Activated T-cell treated with anti-CD3 and anti-CD28 coated beads, Interleukin-2, amount 50 U/mL, for 4 hours (primary cell): ENCODE measurements around the gene NMU. TPM values are rescaled to one million over a fixed set of nuclear protein-coding genes. Genes with fewer than 3 reads are reported as not detected.
"Not testable (repeated sequence)": the region's sequence is repeated elsewhere in the genome, so short reads cannot be mapped to it uniquely, and the experiment has no call there.

Experiments
- ATAC-seq, 2 donors: fragments of 200-7000 bp; cut with Tn5 transposase; one replicate each; pipeline ENCODE4 v1.10.0; 2021
- DNase-seq: peaks from one replicate; pipeline ENCODE4 v3.0.0-alpha.2; 2020
- H3K27me3 Mint-ChIP-seq: one replicate; pipeline ENCODE4 v1.8.0; 2021; ENCODE audit warnings: low read depth, mixed read lengths
- H3K36me3 Mint-ChIP-seq: one replicate; pipeline ENCODE4 v1.8.0; 2022; ENCODE audit warnings: mixed read lengths; ENCODE audit not compliant: insufficient read depth
- H3K4me1 Mint-ChIP-seq: one replicate; pipeline ENCODE4 v1.8.0; 2021; ENCODE audit warnings: low read depth, mixed read lengths
- H3K4me3 Mint-ChIP-seq: one replicate; pipeline ENCODE4 v1.8.0; 2021; ENCODE audit warnings: mild to moderate bottlenecking, moderate library complexity, mixed read lengths
- H3K9me3 Mint-ChIP-seq: one replicate; pipeline ENCODE4 v1.8.0; 2021; ENCODE audit warnings: mixed read lengths
- total RNA-seq, 3 donors: library from RNA; stranded (reverse); gene quantifications; one replicate each; pipeline ENCODE4 v1.2.1, GENCODE V29; 2021

The NMU gene, protein sequence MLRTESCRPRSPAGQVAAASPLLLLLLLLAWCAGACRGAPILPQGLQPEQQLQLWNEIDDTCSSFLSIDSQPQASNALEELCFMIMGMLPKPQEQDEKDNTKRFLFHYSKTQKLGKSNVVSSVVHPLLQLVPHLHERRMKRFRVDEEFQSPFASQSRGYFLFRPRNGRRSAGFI
- total RNA-seq, result under 1 TPM; 0.50 to 0.92 (median 0.58) TPM

DNA sequence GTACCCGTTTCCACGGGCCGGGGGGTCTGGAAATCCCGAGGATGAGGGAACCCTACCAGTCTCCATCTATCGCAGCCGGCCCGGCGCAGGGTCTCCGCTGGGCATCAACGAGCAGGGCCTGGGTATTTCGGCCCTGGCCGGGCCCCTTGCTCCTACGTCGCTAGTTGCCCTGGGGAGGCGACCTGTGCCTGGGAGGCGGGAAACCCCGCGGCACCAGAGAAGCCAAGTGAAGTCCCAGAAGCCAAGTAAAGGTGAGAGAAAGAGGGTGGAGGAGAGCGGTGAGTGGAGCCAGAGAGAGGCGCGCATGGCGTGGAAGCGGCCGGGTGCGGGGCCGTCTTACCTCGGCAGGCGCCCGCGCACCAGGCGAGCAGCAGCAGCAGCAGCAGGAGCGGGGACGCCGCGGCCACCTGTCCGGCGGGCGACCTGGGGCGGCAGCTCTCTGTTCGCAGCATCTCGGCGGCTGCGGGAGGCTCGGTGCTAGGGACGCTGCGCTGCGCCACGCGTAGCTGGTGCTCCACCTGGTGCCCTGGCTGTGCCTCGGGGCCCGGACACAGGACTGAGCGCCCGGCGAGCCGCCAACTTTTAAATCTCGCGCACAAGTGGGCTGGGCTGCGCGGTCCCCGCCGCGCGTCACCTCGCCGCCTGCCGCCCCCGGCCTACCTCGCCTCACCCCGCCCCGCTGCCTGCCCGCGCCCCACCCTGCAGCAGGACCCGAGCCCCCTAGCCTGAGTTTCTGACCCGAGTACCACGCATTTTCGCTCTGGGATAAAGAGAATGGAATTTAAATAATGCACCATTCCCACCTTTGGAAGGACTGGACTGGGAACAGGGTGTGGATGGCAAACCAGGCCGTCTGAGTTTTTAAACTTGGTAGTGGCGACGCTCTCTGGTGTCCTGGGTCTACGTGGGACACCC, at the start of gene NMU:
NMU (minus strand) TSS at position 558 of the 915 bp plus-strand sequence; CDS start at position 452, 106 bp downstream.
- DNase-seq (no peak), ATAC-seq (peak; percentile 78 to 80)
- Mint-ChIP-seq H3K36me3 (no peaks in the 10 kb centered on the region), H3K27me3 (peaks cover 44% of the 10 kb centered on the region), H3K4me3 (peak within 1 kb of the TSS; percentile 60), H3K4me1 (peaks cover 12% of the 10 kb centered on the region), H3K9me3 (no peaks in the 10 kb centered on the region)

DNA sequence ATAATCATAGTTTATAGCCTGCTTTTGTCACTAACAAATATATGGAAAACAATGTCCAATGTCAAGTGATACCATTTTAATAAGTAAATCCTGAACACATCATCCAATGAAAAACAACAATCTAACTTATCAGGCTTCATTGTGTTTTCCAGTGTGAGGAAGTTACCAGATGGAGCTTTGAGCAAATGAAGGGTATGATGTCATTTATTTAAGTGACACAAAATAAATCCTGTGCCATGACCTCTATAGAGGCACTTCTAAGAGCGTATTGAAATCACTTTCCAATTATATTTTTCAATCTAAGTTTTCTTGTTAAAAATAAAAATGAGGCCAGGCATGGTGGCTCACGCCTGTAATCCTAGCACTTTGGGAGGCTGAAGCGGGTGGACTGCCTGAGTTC, 48.2 kb upstream of the NMU start:
- Mint-ChIP-seq H3K4me3 (no peak overlapping the region), H3K36me3 (no peaks in the 10 kb centered on the region), H3K4me1 (no peaks in the 10 kb centered on the region), H3K9me3 (no peaks in the 10 kb centered on the region), H3K27me3 (peaks cover under 1% of the 10 kb centered on the region)
- ATAC-seq (no peak), DNase-seq (no peak)

DNA sequence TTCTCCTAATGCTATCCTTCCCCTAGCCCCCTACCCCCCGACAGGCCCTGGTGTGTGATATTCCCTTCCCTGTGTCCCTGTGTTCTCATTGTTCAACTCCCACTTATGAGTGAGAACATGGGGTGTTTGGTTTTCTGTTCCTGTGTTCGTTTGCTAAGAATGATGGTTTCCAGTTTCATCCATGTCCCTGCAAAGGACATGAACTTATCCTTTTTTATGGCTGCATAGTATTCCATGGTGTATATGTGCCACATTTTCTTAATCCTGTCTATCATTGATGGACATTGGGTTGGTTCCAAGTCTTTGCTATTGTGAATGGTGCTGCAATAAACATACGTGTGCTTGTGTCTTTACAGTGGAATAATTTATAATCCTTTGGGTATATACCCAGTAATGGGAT, 46.7 kb upstream of the NMU start:
- not testable (repeated sequence) for ATAC-seq, DNase-seq, H3K27me3 Mint-ChIP-seq, H3K9me3 Mint-ChIP-seq, H3K36me3 Mint-ChIP-seq, H3K4me1 Mint-ChIP-seq, H3K4me3 Mint-ChIP-seq

DNA sequence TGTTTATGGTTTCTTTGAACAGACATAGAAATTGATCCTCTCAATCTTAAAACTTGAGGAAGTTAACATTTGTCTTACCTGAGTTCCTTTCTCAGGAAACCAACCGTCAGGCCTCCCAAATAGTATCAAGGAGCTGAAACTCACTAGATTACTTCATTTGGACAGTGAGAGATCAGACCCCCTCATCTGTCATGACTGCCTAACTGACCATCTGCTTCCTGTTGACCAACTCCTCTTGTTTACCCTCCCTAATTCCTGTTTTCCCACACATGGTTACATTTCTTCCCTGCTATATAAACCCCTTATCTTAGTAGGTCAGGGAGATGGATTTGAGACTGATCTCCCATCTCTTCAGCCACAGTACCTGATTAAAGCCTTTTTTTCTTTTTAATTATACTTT, 46.2 kb upstream of the NMU start:
- no peak for ATAC-seq
- H3K9me3 Mint-ChIP-seq, result no peaks in the 10 kb centered on the region
- H3K27me3 Mint-ChIP-seq, result no peaks in the 10 kb centered on the region
- DNase-seq, result no peak
- H3K4me1 Mint-ChIP-seq, result no peaks in the 10 kb centered on the region
- no peaks in the 10 kb centered on the region for H3K36me3 Mint-ChIP-seq
- no peak overlapping the region for H3K4me3 Mint-ChIP-seq

DNA sequence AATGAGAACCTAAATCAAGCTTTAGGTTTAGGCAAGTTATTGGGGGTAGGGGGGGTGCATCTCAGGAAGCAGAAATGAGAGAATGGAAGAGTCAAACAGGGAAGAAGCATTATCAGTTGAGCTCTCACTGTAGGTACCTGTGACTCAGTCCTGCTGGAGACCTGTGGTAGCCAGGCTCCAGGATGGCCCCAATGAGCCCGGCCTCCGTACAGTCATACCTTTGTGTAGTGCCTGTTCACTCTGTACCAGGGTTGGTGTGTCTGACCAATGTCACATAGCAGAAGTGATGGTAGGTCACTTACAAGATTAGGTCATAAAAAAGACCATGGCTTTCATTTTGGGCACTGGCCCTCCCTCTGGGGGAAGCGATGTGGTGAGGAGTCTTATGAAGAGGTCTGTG, 45.3 kb upstream of the NMU start:
- Mint-ChIP-seq H3K36me3 (no peaks in the 10 kb centered on the region), H3K4me1 (no peaks in the 10 kb centered on the region), H3K9me3 (no peaks in the 10 kb centered on the region), H3K4me3 (no peak overlapping the region), H3K27me3 (no peaks in the 10 kb centered on the region)
- no peak for ATAC-seq
- no peak for DNase-seq

DNA sequence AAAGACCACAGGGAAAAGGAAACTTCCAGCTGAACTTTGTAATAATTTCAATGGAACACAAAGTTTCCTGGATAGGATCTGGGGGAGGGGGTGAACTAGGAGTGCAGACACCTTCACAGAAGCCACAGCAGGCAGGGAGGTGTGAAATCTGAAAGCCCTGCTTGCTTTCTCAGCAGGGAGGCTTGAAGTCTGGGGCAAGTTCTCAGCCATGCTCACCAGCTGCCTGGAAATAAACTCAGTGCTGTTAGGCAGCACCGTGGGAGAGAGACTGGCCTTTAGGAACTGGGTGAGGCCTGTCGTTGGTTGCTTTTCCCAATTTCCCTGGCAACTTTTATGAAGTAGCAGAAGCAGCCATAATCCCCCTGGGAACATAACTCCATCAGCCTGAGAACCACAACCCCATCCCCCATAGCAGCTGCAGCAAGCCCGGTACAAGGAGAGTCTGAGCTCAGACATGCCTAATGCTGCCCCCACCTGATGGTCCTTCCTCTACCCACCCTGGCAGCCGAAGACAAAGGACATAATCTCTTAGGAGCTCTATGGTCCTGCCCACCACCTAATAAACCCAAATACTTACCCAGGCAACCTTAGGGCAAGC, 39.2 kb upstream of the NMU start:
- Mint-ChIP-seq H3K9me3 (peaks cover 9% of the 10 kb centered on the region), H3K27me3 (peaks cover 7% of the 10 kb centered on the region), H3K36me3 (no peaks in the 10 kb centered on the region), H3K4me3 (no peak overlapping the region), H3K4me1 (no peaks in the 10 kb centered on the region)
- DNase-seq (no peak), ATAC-seq (no peak)

DNA sequence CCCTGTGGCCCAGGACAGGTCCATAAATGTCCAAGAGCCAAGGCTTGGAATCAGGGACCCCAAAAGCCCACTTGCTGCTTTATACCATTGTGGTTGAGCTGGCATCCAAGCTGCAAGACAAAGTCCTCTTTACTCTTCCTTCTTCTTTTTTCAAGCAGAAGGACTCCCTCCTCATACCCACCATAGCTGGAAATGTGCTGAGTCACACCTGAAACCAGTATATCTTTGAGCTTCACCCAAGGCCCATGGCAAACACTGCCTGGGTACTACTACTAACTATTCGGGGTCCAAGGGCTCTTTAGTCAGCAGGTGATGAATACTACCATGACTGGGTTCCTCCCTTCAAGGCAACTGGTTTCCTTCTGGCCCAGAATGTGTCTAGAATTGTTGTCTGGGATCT, 37.3 kb upstream of the NMU start:
- peaks cover 12% of the 10 kb centered on the region for H3K27me3 Mint-ChIP-seq
- DNase-seq, result no peak
- H3K4me3 Mint-ChIP-seq, result no peak overlapping the region
- ATAC-seq, result no peak
- H3K4me1 Mint-ChIP-seq, result no peaks in the 10 kb centered on the region
- no peaks in the 10 kb centered on the region for H3K36me3 Mint-ChIP-seq
- peaks cover 9% of the 10 kb centered on the region for H3K9me3 Mint-ChIP-seq

DNA sequence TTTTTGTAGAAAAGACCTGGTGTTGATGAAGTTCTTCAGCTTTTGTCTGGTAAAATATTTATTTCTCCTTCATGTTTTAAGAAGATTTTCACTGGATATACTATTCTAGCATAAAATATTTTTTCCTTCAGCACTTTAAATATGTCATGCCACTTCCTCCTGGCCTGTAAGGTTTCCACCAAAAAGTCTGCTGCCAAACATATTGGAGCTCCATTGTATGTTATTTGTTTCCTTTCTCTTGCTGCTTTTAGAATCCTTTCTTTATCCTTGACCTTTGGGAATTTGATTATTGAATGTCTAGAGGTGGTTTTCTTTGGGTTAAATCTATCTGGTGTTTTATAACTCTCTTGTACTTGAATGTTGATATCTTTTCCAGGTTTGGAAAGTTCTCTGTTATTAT, 35.6 kb upstream of the NMU start:
- peaks cover 19% of the 10 kb centered on the region for H3K27me3 Mint-ChIP-seq
- peaks cover 9% of the 10 kb centered on the region for H3K9me3 Mint-ChIP-seq
- no peaks in the 10 kb centered on the region for H3K36me3 Mint-ChIP-seq
- ATAC-seq (no peak), DNase-seq (no peak)
- no peak overlapping the region for H3K4me3 Mint-ChIP-seq
- no peaks in the 10 kb centered on the region for H3K4me1 Mint-ChIP-seq

DNA sequence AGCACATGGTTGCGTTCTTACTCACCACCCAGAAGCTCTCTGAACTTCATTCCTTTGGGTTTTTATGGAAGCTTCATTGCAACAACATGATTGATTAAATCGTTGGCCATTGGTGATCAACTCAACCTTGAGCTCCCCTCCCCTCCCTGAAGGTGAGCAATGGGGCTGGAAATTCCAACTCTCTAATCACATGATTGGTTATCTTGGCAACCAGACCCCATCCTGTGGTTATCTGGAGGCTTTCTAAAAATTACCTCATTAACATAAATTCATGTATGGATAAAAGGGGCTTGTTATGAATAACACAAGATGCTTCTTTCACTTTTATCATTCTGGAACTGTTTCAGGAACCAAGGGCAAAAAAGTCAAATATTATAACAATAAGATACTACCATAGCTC, 34.6 kb upstream of the NMU start:
- H3K9me3 Mint-ChIP-seq, result peaks cover 9% of the 10 kb centered on the region
- no peaks in the 10 kb centered on the region for H3K4me1 Mint-ChIP-seq
- no peak for DNase-seq
- H3K27me3 Mint-ChIP-seq, result peaks cover 19% of the 10 kb centered on the region
- no peak overlapping the region for H3K4me3 Mint-ChIP-seq
- H3K36me3 Mint-ChIP-seq, result no peaks in the 10 kb centered on the region
- ATAC-seq, result peak in 1 of 2 donors; percentile 54

DNA sequence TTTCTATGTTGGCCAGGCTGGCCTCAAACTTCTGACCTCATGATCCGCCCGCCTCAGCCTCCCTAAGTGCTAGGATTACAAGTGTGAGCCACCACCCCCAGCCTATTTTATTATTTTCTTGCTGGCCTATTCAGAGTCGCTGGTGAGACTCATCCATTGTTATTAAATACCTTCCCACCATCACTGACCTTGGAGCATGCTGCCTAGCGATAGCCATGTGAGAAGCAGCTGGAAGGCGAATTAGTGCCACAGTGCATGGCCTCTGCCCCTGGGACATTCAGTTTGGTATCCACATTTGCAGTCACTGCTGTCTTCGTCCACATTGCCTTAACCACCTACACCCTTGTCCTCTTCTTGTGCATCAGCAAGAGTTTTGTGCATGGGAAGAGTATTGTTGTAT, 32.4 kb upstream of the NMU start:
- Mint-ChIP-seq H3K9me3 (peaks cover 6% of the 10 kb centered on the region), H3K4me1 (no peaks in the 10 kb centered on the region), H3K4me3 (no peak overlapping the region), H3K27me3 (peaks cover 12% of the 10 kb centered on the region), H3K36me3 (no peaks in the 10 kb centered on the region)
- no peak for ATAC-seq
- no peak for DNase-seq

DNA sequence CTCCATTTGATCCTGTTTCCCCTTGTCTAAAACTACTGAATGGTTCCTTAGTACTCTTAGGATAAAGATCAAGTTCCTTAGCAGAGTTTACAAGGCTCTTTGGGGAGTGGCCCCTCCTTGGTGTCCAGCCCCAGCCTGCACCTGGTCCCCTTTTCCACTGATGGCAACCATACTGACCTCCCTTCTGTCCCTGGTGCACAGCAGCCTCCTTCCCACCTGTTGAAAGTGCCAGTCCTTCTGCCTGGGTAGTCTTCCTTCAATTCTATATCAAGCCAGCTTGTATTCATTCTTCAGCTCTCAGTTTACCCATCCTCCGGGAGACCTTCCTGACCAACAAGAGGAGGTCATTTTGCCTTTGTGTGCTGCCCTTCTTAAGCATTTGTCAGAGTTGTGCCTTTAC, 30.4 kb upstream of the NMU start:
- Mint-ChIP-seq H3K36me3 (no peaks in the 10 kb centered on the region), H3K27me3 (peaks cover 16% of the 10 kb centered on the region), H3K9me3 (no peaks in the 10 kb centered on the region), H3K4me1 (peaks cover under 1% of the 10 kb centered on the region), H3K4me3 (no peak overlapping the region)
- DNase-seq (no peak), ATAC-seq (no peak)

DNA sequence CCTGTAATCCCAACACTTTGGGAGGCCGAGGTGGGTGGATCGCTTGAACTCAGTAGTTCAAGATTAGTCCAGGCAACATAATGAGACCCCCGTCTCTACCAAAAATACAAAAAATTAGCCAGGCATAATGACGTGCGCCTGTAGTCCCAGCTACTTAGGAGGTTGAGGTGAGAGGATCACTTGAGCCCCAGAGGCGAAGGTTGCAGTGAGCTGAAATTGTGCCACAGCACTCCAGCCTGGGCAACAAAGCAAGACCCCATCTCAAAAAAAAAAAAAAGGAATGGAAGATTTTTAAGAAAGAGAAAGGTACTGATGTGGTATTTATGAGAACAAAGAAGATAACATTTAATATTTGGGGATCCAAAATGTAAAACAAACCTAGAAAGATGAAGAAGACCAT, 27.0 kb upstream of the NMU start:
- Mint-ChIP-seq H3K4me1 (peaks cover 6% of the 10 kb centered on the region), H3K27me3 (peaks cover 13% of the 10 kb centered on the region), H3K36me3 (no peaks in the 10 kb centered on the region), H3K9me3 (no peaks in the 10 kb centered on the region), H3K4me3 (no peak overlapping the region)
- no peak for DNase-seq
- ATAC-seq, result no peak

DNA sequence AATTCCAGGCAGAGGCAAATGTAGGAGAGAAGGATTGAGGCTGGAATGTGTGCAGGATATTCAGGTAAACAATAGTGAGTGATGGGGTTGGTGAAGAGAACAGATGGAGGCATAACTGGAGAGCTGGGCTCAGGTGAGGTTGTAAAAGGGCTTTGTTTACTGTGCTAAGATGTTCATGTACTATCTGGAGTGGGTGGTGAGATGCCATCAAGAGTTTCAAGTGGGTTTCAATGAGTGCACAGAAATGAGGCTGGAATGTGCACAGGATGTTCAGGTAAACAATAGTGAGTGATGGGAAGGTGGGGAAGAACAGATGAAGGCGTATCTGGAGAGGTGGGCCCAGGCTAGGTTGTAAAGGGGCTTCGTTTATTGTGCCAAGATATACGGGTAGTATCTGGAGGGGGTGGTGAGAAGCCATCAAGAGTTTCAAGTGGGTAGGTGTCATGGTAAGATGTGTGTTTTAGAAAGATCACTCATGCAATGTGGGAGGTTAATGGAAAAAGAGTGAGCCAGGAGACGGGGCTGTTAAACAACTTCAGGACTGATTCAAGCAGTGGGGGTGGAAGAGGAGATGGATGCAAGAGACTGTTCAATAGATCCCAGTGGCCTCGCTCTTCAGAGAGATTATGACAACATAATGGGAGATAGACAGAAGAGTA, 25.4 kb upstream of the NMU start:
- Mint-ChIP-seq H3K27me3 (peaks cover 6% of the 10 kb centered on the region), H3K9me3 (no peaks in the 10 kb centered on the region), H3K4me3 (no peak overlapping the region), H3K36me3 (no peaks in the 10 kb centered on the region), H3K4me1 (peaks cover 6% of the 10 kb centered on the region)
- ATAC-seq (peak; percentile 65 to 79), DNase-seq (no peak)

DNA sequence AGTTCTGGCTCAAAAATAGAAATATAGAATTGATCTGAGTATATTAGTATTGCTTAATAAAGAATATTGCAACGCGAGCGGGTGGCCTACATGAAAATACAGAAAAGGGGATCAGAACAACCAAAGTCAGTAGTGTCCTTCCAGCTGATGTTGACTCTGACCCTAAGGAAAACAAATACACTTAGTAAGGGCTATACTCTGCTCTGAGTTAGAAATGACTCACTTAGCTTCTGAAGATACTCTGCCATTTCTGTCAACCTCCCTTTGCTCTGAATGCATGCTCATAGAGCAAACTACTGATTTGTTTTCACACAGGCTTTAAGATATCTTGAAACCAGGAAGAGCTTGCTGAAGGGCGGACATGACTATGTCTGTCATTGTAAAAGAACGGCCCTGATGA, 22.6 kb upstream of the NMU start:
- peaks cover 6% of the 10 kb centered on the region for H3K4me1 Mint-ChIP-seq
- ATAC-seq (no peak), DNase-seq (no peak)
- H3K36me3 Mint-ChIP-seq, result no peaks in the 10 kb centered on the region
- no peak overlapping the region for H3K4me3 Mint-ChIP-seq
- peaks cover 6% of the 10 kb centered on the region for H3K27me3 Mint-ChIP-seq
- H3K9me3 Mint-ChIP-seq, result no peaks in the 10 kb centered on the region
